Measurements from ENCODE around the gene HCFC1.

HCFC1 gene

GRCh38 chrX:153948002-153948466 is 23.6 kb downstream of the HCFC1 start:
- no peak for DNase-seq (ENCODE audit: extremely low read depth, low read depth)
- no peak for TF ChIP-seq CTCF (IDR thresholded peaks at IDR 0.05; ENCODE audit: low read depth, low read length)

- peak; percentile 38 for DNase-seq (ENCODE audit: extremely low read depth, low read depth)
- TF ChIP-seq CTCF (IDR thresholded peaks at IDR 0.05; ENCODE audit: low read depth, low read length), result peak; percentile 79
These were observed 24.4 kb downstream of the HCFC1 start for GRCh38 chrX:153947009-153947769.

- DNase-seq (ENCODE audit: extremely low read depth, low read depth), result no peak
- TF ChIP-seq CTCF (IDR thresholded peaks at IDR 0.05; ENCODE audit: low read depth, low read length), result no peak
These were observed 25.4 kb downstream of the HCFC1 start for GRCh38 chrX:153945956-153946943.

- TF ChIP-seq CTCF (IDR thresholded peaks at IDR 0.05; ENCODE audit: low read depth, low read length), result no peak
- no peak for DNase-seq (ENCODE audit: extremely low read depth, low read depth)
These were observed 26.8 kb downstream of the HCFC1 start for GRCh38 chrX:153944800-153945150.

- DNase-seq (ENCODE audit: extremely low read depth, low read depth), result no peak
- no peak for TF ChIP-seq CTCF (IDR thresholded peaks at IDR 0.05; ENCODE audit: low read depth, low read length)
These were observed 27.3 kb downstream of the HCFC1 start, which contains the start of gene RENBP for GRCh38 chrX:153944140-153944799. Gene RENBP, minus strand, starts transcription at chrX:153944643. Its CDS starts 33 bp downstream, at chrX:153944610.

- no peak for TF ChIP-seq CTCF (IDR thresholded peaks at IDR 0.05; ENCODE audit: low read depth, low read length)
These were observed 30.0 kb downstream of the HCFC1 start for GRCh38 chrX:153941336-153942252.

More at GRCh38 chrX:153941336-153942252, 30.0 kb downstream of the HCFC1 start:
- DNase-seq (ENCODE audit: extremely low read depth, low read depth), result no peak

Data from AG09319 (cell line).